Ishikawa (cell line): Measurements from ENCODE around the gene LYL1.

Experiments
- CEBPB ChIP-seq: IDR thresholded peaks from 2 replicates; pipeline ENCODE4 v1.6.1; 2012
- CREB1 ChIP-seq: IDR thresholded peaks from 2 replicates; pipeline ENCODE4 v1.6.1; 2012; ENCODE audit warnings: low read depth
- EGR1 ChIP-seq: IDR thresholded peaks from 2 replicates; pipeline ENCODE4 v1.6.1; 2012
- EP300 ChIP-seq: IDR thresholded peaks from 2 replicates; pipeline ENCODE4 v1.6.1; 2012; ENCODE audit warnings: borderline replicate concordance
- FOXM1 ChIP-seq: IDR thresholded peaks from 2 replicates; pipeline ENCODE4 v1.6.1; 2012; ENCODE audit warnings: low read depth, borderline replicate concordance
- MAX ChIP-seq: IDR thresholded peaks from 2 replicates; pipeline ENCODE4 v1.6.1; 2012
- NFIC ChIP-seq: IDR thresholded peaks from 2 replicates; pipeline ENCODE4 v1.6.1; 2012
- RAD21 ChIP-seq: IDR thresholded peaks from 2 replicates; pipeline ENCODE4 v1.6.1; 2012; ENCODE audit warnings: low read depth
- TAF1 ChIP-seq: IDR thresholded peaks from 2 replicates; pipeline ENCODE4 v1.6.1; 2012; ENCODE audit warnings: low read depth, mild to moderate bottlenecking
- TCF12 ChIP-seq: IDR thresholded peaks from 2 replicates; pipeline ENCODE4 v1.6.1; 2012; ENCODE audit warnings: low read depth
- TEAD4 ChIP-seq: IDR thresholded peaks from 2 replicates; pipeline ENCODE4 v1.6.1; 2012
- YY1 ChIP-seq: IDR thresholded peaks from 2 replicates; pipeline ENCODE4 v1.6.1; 2012; ENCODE audit warnings: low read depth
- ZBTB7A ChIP-seq: IDR thresholded peaks from 2 replicates; pipeline ENCODE4 v1.6.1; 2012; ENCODE audit warnings: low read depth
- TF ChIP-seq, protein P1 (sequence below): IDR thresholded peaks from 2 replicates; pipeline ENCODE4 v1.6.1; 2012; ENCODE audit warnings: low read depth, mild to moderate bottlenecking
- TF ChIP-seq, protein P2 (sequence below): IDR thresholded peaks from 2 replicates; pipeline ENCODE4 v1.6.1; 2012

Gene LYL1

GRCh38 chr19:13149628-13150186, 47.0 kb upstream of the LYL1 start:
- no peak for TF ChIP-seq FOXM1
- TF ChIP-seq ZBTB7A, result peak; percentile 64; the same call in 1 of the 2 replicates

DNA sequence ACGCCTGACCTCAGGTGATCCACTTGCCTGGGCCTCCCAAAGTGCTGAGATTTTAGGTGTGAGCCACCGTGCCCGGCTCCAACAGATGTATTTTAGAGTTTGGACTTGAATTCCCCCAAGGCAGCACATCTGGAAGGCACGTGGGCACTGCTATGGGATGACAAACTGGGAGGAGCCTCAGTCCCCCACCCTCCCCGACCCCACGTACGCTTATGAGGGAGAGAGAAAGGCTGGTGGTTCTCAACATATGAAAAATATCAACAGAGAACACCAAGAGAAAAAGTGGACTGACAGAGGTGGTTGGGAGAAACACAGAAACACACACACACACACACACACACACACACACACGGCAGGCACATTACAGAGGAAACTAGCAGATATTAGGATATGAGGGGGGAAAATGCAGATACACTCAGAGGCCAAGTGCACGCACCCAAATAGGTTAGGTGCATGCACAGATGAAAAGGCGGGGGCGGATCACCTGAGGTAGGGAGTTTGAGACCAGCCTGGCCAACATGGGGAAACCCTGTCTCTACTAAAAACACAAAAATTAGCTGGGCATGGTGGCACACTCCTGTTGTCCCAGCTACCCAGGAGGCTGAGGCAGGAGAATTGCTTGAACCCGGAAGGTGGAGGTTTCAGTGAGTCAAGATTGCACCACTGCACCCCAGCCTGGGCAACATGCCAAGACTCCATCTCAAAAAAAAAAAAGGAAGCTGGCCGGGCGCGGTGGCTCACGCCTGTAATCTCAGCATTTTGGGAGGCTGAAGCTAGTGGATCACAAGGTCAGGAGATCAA, 44.3 kb upstream of the LYL1 start:
- 0 out of 2 replicates have a peak, but pooled peaks have one; percentile 12 for TF ChIP-seq NFIC
- TF ChIP-seq, protein P1, sequence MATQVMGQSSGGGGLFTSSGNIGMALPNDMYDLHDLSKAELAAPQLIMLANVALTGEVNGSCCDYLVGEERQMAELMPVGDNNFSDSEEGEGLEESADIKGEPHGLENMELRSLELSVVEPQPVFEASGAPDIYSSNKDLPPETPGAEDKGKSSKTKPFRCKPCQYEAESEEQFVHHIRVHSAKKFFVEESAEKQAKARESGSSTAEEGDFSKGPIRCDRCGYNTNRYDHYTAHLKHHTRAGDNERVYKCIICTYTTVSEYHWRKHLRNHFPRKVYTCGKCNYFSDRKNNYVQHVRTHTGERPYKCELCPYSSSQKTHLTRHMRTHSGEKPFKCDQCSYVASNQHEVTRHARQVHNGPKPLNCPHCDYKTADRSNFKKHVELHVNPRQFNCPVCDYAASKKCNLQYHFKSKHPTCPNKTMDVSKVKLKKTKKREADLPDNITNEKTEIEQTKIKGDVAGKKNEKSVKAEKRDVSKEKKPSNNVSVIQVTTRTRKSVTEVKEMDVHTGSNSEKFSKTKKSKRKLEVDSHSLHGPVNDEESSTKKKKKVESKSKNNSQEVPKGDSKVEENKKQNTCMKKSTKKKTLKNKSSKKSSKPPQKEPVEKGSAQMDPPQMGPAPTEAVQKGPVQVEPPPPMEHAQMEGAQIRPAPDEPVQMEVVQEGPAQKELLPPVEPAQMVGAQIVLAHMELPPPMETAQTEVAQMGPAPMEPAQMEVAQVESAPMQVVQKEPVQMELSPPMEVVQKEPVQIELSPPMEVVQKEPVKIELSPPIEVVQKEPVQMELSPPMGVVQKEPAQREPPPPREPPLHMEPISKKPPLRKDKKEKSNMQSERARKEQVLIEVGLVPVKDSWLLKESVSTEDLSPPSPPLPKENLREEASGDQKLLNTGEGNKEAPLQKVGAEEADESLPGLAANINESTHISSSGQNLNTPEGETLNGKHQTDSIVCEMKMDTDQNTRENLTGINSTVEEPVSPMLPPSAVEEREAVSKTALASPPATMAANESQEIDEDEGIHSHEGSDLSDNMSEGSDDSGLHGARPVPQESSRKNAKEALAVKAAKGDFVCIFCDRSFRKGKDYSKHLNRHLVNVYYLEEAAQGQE, result no peak

GRCh38 chr19:13139633-13140311, 37.1 kb upstream of the LYL1 start:
- TF ChIP-seq ZBTB7A, result no peak
- no peak for TF ChIP-seq RAD21
- TF ChIP-seq EGR1, result no peak
- no peak for TF ChIP-seq YY1
- TF ChIP-seq TCF12, result no peak
- TF ChIP-seq CEBPB, result no peak
- no peak for TF ChIP-seq TEAD4

- TF ChIP-seq YY1, result no peak
- TF ChIP-seq TEAD4, result no peak
- TF ChIP-seq NFIC, result no peak
- no peak for TF ChIP-seq ZBTB7A
- TF ChIP-seq, protein P1, result no peak
- no peak for TF ChIP-seq CEBPB
- no peak for TF ChIP-seq CREB1
- TF ChIP-seq, protein P2, sequence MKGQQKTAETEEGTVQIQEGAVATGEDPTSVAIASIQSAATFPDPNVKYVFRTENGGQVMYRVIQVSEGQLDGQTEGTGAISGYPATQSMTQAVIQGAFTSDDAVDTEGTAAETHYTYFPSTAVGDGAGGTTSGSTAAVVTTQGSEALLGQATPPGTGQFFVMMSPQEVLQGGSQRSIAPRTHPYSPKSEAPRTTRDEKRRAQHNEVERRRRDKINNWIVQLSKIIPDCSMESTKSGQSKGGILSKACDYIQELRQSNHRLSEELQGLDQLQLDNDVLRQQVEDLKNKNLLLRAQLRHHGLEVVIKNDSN, result no peak
- no peak for TF ChIP-seq EP300
- no peak for TF ChIP-seq TAF1
- TF ChIP-seq TCF12, result no peak
- no peak for TF ChIP-seq FOXM1
These were observed 36.2 kb upstream of the LYL1 start for GRCh38 chr19:13138916-13139198.

GRCh38 chr19:13138171-13138915, 35.7 kb upstream of the LYL1 start:
- no peak for TF ChIP-seq EP300
- TF ChIP-seq MAX, result no peak

DNA sequence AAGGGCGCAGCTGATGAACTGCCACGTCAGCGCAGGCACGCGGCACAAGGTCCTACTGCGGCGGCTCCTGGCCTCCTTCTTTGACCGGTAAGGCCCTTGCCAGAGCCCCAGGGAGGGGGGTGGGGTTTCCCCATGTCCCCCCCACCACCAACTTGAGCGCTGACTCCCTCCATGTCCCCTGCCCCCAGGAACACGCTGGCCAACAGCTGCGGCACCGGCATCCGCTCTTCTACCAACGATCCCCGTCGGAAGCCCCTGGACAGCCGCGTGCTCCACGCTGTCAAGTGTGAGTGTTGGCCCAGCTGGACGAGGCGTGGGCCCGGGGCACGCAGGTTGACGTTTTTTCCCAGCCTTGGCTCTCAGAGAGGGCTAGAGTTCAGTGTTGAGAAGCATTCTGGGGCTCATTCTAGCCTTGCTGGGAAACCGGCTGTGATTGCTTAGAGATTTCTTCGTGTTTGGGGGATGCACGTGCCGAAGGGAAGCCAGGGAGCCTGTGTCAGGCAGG, 34.7 kb upstream of the LYL1 start:
- TF ChIP-seq, protein P1, result no peak
- TF ChIP-seq TAF1, result no peak
- no peak for TF ChIP-seq EP300
- TF ChIP-seq MAX, result no peak
- TF ChIP-seq EGR1, result no peak
- TF ChIP-seq YY1, result no peak
